Stimulated activated CD4-positive, alpha-beta T cell treated with anti-CD3 and anti-CD28 coated beads, Interleukin-1b, Interleukin-23, amount 100 ng/mL, for 1 hour (primary cell): ENCODE data around the gene C19orf53.
"Not testable (repeated sequence)": the region's sequence is repeated elsewhere in the genome, so short reads cannot be mapped to it uniquely, and the experiment has no call there.

ENCODE experiments used
- DNase-seq, 2 donors: peaks; one replicate each; pipeline ENCODE4 v3.0.0-alpha.2; 2020; ENCODE audit warnings: low read depth in 2 of 2

Gene C19orf53

DNA sequence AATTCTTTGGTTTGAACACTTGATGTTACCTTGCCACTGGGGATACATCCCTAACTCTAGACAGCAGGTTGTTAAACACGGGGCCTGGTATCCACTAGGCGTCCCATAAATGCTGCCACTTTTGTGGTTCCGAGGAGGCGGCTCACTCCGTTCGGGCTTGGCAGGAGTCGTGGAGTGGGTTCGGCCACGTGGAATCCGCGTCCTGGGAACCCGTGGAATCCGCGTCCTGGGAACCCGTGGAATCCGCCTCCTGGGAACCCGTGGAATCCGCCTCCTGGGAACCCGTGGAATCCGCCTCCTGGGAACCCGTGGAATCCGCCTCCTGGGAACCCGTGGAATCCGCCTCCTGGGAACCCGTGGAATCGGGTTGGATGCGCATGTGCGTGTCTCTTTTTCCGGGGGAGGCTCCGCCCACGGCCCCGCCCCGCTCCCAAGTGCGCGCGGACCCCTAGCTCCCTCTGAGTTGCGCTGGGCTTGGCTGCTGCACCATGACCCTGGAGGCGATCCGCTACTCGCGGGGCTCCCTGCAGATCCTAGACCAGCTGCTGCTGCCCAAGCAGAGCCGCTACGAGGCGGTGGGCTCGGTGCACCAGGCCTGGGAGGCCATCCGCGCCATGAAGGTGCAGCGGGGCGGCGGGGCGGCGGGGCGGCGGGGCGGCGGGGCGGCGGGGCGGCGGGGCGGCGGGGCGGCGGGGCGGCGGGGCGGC is 10.0 kb upstream of the C19orf53 start, which contains the start of gene MRI1:
Gene MRI1 (plus strand): TSS at position 422 of the 707 bp plus-strand sequence. CDS start 67 bp downstream, at position 489.
- peak in 1 of 2 donors; percentile 52 for DNase-seq

DNA sequence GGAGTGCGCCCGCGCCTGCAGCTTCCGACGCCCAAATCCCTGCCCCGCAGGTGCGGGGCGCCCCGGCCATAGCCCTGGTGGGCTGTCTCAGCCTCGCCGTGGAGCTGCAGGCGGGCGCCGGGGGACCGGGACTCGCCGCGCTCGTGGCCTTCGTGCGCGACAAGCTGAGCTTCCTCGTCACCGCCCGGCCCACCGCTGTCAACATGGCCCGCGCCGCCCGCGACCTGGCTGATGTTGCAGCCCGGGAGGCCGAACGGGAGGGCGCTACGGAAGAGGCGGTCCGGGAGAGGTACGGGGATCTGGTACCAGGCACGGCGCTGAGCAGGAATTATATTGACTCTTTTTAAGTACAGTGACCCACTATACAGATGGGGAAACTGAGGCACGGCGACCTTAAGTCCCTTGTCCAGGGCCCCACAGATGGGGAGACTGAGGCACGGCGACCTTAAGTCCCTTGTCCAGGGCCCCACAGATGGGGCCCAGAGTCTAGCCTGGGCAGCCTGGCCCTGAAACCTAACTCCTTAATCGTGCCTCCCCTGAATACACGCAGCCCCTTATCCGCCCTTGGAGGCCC is 9.3 kb upstream of the C19orf53 start:
- DNase-seq = no peak

GRCh38 chr19:13765395-13766094 is 8.7 kb upstream of the C19orf53 start:
- DNase-seq = no peak

- DNase-seq = no peak
Measured at GRCh38 chr19:13766095-13766481, 8.2 kb upstream of the C19orf53 start.

DNA sequence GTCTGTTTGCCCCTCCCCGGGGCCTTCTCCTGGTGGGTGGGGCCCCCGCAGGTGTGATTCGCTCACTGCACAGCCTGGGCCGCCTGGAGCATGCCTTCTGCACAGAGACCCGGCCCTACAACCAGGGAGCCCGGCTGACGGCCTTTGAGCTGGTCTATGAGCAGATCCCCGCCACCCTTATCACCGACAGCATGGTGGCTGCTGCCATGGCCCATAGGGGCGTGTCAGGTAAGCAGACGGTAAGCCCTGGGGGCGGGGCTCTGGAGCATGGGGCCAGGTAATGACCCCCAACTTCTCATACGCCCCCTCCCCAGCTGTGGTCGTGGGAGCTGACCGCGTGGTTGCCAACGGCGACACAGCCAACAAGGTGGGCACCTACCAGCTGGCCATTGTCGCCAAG is 5.7 kb upstream of the C19orf53 start:
- DNase-seq = no peak

- no peak for DNase-seq
Measured at GRCh38 chr19:13770013-13770635, 4.1 kb upstream of the C19orf53 start.

DNA sequence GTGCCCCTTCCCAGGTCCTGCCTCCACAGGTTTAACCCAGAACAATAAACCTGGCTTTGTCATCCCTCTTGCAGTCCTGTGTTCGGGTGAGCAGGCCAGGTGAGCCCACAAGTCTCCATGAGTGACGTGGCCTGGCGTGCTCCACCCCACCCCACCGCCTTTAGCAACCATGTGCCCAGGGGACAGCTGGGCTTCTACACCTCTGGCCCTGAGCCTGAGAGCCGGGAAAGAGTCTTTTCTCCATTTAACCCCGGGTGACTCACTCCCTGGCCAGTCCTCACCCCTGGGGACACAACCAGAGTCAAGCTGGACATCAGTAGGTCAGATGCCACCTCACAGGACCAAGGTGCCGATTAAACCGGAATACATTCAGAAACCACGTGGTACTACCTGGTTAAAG is 4.1 kb downstream of the C19orf53 start:
- no peak for DNase-seq

- DNase-seq = no peak
Measured at GRCh38 chr19:13778847-13779246, 4.6 kb downstream of the C19orf53 start.

- DNase-seq = not testable (repeated sequence)
Measured at GRCh38 chr19:13779794-13780193, 5.5 kb downstream of the C19orf53 start.

GRCh38 chr19:13781547-13781946 is 7.3 kb downstream of the C19orf53 start:
- DNase-seq = no peak

- no peak for DNase-seq
Measured at GRCh38 chr19:13782537-13782936, 8.3 kb downstream of the C19orf53 start.

- no peak for DNase-seq
Measured at GRCh38 chr19:13783565-13784500, 9.6 kb downstream of the C19orf53 start.

DNA sequence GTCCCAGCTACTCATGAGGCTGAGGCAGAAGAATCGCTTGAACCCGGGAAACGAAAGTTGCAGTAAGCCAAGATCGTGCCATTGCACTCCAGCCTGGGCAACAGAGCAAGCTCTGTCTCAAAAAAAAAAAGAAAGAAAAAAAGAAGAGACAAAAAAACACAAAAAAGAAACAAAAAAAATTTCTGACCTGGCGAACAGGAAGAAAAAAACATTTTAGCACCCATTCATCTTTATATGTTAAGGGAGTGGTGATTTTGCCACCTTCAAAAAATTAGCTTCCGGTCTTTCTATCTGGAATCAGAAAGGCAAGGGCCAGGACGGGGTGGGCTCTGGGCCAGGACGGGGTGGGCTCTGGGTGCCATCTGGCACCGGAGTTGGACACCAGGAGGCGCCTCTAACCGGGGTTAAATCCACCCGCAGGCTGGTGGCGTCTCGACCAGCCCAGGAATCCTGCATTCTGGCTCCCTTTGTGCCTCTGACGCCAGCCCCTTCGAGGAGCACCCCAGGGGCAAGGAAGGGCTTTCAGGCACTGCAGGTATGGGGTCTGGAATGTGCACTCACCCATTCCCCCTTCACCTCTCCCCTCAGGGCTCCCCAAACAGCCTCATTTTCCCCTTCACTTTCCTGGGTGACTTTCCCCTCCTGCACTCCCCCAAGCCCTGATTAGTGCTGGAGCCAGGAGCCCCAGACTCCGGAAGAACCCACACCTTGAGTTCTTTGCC is 10.6 kb downstream of the C19orf53 start:
- DNase-seq = peak; percentile 44 to 52

DNA sequence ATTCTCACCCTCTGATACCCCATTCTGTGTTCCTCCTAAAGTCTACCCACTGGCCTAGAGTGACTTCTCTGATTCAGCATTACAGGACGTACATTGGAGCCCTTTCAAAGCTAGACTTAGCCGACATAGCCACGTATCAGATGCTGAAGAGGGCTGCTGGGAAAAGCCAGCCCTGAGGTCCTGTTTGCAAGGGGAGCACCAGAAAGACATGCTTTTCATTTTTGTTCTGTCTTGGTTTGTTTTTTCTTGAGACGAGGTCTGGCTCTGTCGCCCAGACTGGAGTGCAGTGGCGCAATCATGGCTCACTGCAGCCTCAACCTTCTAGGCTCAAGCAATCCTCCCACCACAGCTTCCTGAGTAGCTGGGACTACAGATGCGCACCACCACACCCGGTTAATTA is 14.7 kb downstream of the C19orf53 start:
- DNase-seq = no peak

DNA sequence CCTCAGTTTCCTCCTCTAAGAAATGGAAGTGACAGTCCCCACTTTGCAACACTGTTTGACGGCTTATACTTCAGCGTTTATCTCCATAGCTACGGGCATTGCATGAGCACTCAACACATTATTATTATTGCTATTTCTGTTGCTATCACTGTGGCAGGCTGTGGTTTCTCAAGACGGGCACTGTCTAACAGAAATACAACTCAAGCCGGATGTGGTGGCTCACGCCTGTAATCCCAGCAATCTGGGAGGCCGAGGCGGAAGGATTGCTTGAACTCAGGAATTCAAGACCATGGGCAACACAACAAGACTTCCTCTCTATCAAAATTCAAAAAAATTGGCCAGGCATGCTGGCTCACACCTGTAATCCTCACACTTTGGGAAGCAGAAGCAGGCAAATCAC is 16.1 kb downstream of the C19orf53 start:
- no peak for DNase-seq

- not testable (repeated sequence) for DNase-seq
Measured at GRCh38 chr19:13793317-13793716, 19.1 kb downstream of the C19orf53 start.

DNA sequence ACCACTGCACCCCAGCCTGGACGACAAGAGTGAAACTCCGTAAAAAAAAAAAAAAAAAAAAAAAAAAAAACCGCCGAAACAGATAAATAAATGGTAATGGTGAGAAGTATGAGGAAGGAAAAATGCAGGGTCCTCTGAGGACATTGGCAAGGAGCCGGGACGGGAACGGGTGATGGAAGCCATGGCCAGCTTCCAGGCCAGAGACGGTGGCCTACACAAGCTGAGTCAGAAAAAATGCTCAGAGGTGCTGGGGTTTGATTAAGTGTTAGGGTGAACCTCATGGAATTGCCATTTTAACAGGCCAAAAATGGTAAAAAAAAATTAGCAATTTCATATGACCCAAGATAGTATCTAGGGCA is 20.1 kb downstream of the C19orf53 start:
- no peak for DNase-seq

DNA sequence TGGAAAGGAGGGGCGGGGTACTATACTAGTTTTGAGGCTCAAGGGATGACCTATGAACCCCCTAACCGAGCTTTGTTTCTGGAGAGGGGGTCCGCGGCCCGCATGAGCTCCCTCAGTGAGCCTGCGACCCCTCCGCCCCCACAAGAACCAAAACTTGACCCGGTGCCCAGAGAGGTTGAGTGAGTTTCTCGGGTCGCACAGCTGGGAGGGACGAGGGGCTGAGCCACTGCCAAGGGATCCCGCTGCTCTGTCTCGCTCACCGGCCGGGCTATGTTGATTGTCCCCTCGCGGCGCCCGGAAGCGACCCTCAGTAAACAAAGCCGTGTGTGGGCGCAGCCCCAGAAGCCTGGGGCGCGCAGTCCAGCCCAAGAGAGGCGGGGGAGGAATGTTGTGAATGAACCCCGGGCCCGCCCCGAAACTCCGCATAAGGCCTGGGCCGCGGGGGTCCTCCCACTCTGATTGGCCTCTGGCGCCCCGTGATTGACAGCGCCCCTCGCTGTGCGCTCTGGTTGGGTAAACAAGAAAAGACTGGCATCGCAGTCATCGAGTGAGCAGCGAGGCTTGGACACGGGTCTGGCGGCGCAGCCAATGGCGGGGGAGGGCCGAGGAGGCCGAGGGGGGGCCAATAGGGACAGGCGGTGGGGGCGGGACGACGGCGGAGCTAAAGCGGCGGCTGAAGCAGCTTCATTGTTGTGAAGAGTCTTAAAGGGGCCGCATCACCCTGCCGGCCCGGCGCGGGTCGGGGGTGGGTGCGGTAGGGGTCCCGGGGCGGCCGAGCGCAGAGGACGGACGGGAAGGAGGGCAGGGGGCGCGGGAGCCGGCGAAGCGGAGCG is 20.7 kb downstream of the C19orf53 start, which contains the start of gene ZSWIM4:
Gene ZSWIM4 (plus strand): TSS at position 687 of the 833 bp plus-strand sequence. CDS start 206 bp downstream, outside the sequence.
- DNase-seq = peak; percentile 82

- no peak for DNase-seq
Measured at GRCh38 chr19:13795595-13796300, 21.5 kb downstream of the C19orf53 start.
